SK-N-SH (cell line): ENCODE results near the gene DLEU7.

Source experiments
- CTCF ChIP-seq: fragments of 200-600 bp; sonication (generic); IDR thresholded peaks from 2 replicates; pipeline ENCODE4 v1.6.1; 2017; ENCODE audit warnings: antibody characterized with exemption, mild to moderate bottlenecking, moderate library complexity
- EP300 ChIP-seq, 2 experiments: IDR thresholded peaks; 2 replicates each; pipeline versions ENCODE4 v1.4.0 to v1.6.1; 2012; ENCODE audit warnings: borderline replicate concordance in 1 of 2, low read depth in 1 of 2, low read length in 1 of 2
- EZH2phosphoT487 ChIP-seq: fragments of 200-600 bp; sonication (generic); IDR thresholded peaks from 2 replicates; pipeline ENCODE4 v1.6.1; 2017; ENCODE audit warnings: low read depth, mixed run types, mild to moderate bottlenecking, antibody characterized with exemption, moderate library complexity, borderline replicate concordance
- GABPA ChIP-seq: IDR thresholded peaks from 2 replicates; pipeline ENCODE4 v1.4.0; 2012; ENCODE audit warnings: low read depth, mild to moderate bottlenecking
- JUND ChIP-seq: IDR thresholded peaks from 2 replicates; pipeline ENCODE4 v1.4.0; 2012
- MAX ChIP-seq: IDR thresholded peaks from 2 replicates; pipeline ENCODE4 v1.4.0; 2012; ENCODE audit warnings: low read depth
- MEF2A ChIP-seq: IDR thresholded peaks from 2 replicates; pipeline ENCODE4 v1.4.0; 2012; ENCODE audit warnings: low read depth, borderline replicate concordance
- POLR2AphosphoS5 ChIP-seq: IDR thresholded peaks from 2 replicates; pipeline ENCODE4 v1.6.1; 2012; ENCODE audit warnings: low read depth, low read length
- REST ChIP-seq: IDR thresholded peaks from 2 replicates; pipeline ENCODE4 v1.6.1; 2012; ENCODE audit warnings: mild to moderate bottlenecking, low read depth, low read length, moderate library complexity
- USF2 ChIP-seq: fragments of 150-350 bp; IDR thresholded peaks from 2 replicates; pipeline ENCODE4 v1.6.1; 2017; ENCODE audit warnings: antibody characterized with exemption, low read length, low read depth, borderline replicate concordance
- YY1 ChIP-seq: IDR thresholded peaks from 2 replicates; pipeline ENCODE4 v1.4.0; 2012; ENCODE audit warnings: low read depth, mild to moderate bottlenecking
- ZBTB33 ChIP-seq: IDR thresholded peaks from 2 replicates; pipeline ENCODE4 v1.4.0; 2012; ENCODE audit warnings: low read depth, borderline replicate concordance

- TF ChIP-seq YY1 (no peak), EP300 (IDR thresholded peaks at IDR 0.05; ENCODE audit: borderline replicate concordance in 1 of 2, low read depth in 1 of 2, low read length in 1 of 2) (no peak), CTCF (no peak), MAX (no peak), MEF2A (no peak), POLR2AphosphoS5 (no peak), ZBTB33 (no peak), GABPA (no peak), EZH2phosphoT487 (no peak), REST (no peak), USF2 (no peak), JUND (no peak)
These were observed 569 bp downstream of the DLEU7 start for GRCh38 chr13:50842990-50843256.
